ENCODE data around the gene ZNF284.

DNA sequence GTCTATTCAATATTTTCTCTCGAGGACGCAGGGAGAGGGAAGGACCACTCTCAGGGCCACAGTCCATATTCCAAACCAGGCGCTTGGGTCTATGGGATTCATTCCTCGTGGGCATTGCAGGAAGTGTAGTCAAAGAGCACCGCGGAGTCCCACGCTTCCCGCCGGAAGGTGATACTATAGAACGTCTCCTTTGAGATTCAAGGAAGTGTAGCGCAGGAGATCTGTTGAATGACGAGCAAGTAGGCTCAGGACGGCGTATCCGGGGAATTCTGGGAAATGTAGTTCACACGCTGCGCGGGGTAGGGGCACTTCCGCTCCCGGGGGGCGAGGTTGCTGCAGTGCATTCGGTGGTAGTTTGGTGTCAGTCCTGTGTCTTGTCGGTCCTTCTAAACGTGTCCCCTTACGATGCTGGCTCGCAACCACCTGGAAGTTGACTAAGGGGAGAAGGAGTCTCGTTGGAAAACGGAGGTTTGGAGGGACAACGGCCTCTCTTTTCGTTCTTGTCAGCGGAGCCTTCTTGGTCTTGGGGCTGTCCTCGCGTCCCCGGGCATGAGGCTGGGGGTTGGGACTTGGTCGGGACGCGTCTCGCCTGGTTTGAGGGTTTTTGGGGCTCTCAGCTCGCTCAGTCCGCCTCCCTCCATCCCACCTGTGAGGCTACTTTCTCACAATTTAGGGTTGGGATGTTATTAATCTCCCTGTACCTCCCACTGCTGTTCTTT is at the start of gene ZNF284:
- TF ChIP-seq POLR2A (IDR thresholded peaks at IDR 0.05) (no peak), POLR2AphosphoS5 (IDR thresholded peaks at IDR 0.05) (peak; percentile 97)
- TF ChIP-seq, protein P1, sequence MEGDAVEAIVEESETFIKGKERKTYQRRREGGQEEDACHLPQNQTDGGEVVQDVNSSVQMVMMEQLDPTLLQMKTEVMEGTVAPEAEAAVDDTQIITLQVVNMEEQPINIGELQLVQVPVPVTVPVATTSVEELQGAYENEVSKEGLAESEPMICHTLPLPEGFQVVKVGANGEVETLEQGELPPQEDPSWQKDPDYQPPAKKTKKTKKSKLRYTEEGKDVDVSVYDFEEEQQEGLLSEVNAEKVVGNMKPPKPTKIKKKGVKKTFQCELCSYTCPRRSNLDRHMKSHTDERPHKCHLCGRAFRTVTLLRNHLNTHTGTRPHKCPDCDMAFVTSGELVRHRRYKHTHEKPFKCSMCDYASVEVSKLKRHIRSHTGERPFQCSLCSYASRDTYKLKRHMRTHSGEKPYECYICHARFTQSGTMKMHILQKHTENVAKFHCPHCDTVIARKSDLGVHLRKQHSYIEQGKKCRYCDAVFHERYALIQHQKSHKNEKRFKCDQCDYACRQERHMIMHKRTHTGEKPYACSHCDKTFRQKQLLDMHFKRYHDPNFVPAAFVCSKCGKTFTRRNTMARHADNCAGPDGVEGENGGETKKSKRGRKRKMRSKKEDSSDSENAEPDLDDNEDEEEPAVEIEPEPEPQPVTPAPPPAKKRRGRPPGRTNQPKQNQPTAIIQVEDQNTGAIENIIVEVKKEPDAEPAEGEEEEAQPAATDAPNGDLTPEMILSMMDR (IDR thresholded peaks at IDR 0.05), result no peak
